Measurements from ENCODE around the gene SAFB.
"Not testable (repeated sequence)": the region's sequence is repeated elsewhere in the genome, so short reads cannot be mapped to it uniquely, and the experiment has no call there.

Gene SAFB

DNA sequence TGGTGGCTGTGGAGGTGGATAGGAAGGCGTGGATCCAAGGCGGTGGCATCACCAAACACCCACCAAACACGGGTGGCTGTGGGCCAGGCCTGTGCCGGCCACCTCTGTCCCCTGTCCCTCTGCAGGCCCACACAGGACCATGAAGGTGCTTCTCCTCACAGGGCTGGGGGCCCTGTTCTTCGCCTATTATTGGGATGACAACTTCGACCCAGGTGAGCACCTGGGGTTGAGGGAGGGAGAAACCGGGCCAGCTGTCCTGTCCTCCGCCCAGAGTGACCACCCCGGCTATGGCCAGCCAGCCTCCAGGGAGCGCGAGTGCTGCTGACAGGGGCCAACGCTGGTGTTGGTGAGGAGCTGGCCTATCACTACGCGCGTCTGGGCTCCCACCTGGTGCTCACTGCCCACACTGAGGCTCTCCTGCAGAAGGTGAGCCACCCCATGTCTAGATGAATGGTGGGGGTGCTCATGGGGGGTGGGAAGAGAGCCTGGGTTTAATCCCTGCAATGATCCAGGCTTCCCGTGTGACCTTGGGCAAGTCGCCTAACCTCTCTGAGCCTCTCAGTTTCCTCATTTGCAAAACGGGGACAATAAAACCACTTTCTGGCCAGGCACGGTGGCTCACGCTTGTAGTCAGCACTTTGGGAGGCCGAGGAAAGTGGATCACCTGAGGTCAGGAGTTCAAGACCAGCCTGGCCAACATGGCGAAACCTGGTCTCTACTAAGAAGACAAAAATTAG, 62.0 kb downstream of the SAFB start:
- no peak for DNase-seq (ENCODE audit: low read depth in 3 of 3)

DNA sequence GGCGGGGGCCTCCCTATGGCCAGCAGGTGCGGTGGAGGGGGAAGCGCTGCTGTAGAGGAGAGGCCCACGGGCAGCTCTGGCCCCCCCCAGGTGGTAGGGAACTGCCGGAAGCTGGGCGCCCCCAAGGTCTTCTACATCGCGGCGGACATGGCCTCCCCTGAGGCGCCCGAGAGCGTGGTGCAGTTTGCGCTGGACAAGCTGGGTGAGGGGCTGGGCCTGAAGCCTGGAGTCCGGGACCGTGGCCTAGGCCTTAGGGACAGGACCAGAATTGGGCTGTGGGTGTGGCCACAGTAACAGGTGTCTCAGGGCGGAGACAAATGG, 63.4 kb downstream of the SAFB start:
- DNase-seq (ENCODE audit: low read depth in 3 of 3): no peak

DNA sequence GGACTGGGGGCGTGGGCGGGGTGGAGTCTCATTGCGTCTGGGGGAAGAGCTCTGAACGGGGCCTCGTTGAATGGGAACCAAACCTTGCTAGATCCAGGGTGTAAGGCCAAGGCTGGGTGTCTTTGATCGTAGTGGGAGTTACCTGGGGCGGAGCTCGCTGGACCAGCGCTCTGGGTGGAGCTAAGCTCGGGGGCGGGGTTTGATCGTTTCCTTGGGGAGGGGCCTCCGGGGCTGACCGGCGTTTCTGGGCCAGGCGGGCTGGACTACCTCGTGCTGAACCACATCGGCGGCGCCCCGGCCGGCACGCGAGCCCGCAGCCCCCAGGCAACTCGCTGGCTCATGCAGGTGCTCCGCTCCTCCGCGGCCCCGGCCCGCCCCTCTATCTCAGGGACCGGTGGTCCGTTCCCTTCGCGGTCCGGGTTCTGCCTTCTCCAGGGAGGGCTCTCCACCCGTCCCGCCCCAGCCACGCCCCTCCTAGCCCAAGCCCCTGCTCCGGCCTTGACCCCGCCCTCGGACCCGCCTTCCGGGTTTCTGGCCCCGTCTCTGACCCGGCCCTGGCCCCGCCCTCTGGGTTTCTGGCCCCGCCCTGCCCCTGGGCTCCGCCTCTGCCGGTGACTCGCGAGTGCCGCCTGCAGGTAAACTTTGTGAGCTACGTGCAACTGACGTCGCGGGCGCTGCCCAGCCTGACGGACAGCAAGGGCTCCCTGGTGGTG, 63.9 kb downstream of the SAFB start:
- peak; percentile 97 to 100 (median 100) for DNase-seq (ENCODE audit: low read depth in 3 of 3)

DNA sequence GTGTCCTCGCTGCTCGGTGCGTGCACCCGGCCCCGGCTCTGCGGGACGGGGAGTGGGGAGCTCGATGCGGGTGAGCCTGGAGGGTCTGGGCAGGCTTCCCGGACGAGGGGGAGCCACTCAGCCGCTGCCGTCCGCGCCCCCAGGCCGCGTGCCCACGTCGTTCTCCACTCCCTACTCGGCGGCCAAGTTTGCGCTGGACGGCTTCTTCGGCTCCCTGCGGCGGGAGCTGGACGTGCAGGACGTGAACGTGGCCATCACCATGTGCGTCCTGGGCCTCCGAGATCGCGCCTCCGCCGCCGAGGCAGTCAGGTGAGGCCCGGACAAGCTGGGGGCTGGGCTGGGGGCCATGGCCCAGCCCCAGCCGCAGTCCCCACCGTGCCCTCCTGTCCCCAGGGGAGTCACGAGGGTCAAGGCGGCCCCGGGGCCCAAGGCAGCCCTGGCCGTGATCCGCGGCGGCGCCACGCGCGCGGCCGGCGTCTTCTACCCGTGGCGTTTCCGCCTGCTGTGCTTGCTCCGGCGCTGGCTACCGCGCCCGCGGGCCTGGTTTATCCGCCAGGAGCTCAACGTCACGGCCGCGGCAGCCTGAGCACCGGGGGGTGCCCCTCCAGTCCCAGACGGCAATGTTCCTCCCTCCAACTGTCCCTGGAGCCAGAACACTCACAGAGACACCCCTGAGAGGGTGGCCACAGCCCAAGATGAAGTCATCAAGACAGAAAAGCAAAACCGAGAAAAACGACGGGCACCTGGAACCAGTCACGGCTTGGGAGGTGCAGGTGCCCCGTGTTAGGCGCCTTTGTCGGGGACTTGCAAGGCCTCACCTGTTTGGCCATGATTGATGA, 64.7 kb downstream of the SAFB start:
- DNase-seq (ENCODE audit: low read depth in 3 of 3): no peak

DNA sequence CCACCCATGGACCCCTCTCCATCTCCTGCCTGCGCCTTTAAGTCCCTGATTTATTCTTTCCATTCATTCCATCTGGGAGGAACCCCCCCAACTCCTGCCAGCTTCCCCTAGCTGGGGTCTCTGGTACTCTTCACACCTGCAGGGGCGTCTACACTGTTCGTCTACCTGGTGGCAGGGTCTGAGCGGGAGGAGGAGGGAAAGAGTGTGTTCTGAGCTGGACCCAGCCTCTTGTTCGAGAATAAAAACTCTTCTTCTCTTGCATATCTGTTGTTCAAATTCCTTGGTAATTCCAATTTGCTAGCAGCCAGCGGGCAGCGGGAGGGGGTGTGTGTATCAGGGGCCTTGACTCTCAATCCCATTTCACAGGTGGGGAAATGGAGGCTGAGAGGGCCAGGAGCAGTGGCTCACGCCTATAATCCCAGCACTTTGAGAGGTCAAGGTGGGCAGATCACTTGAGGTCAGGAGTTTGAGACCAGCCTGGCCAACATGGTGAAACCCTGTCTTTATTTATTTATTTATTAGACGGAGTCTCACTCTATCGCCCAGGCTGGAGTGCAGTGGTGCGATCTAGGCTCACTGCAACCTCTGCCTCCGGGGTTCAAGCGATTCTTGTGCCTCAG, 65.5 kb downstream of the SAFB start:
- not testable (repeated sequence) for DNase-seq (ENCODE audit: low read depth in 3 of 3)

DNA sequence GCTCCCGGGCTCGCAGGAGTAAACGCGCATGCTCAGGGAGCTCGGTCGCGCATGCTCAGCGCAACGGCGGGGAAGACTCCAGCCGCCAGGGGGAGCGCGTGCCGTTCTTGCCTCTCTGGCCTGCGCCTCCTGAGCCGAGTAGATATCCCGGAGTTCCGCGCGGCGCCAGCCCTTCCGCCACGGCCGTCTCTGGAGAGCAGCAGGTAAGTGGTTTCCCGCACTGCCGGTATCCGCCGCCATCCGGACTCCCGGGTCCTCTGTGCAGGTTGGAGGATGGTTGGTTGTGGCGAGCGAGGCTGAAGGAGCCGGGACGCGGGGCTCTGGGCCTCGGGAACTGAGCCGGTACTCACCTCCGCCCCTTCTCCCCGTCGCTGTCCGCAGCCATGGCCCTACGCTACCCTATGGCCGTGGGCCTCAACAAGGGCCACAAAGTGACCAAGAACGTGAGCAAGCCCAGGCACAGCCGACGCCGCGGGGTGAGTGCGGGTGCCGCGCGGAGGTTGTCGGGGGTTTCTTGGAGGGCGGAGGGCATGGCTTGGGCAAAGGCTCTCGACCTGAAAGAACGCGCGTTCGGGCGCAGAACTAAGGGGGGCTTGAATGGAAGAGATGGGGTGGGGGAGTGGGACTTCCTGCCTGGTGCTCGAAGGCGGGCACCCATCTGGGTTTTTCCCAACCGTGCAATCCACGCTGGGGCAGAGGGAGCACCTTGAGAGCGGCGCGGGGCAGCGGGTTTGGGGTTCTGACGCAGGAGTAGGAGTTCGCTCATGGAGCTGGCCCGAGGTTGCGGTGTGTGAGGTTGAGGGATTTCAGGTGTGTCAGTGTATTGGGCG, 67.5 kb downstream of the SAFB start, which contains the start of gene RPL36:
Gene RPL36 (plus strand): TSS at position 171 of the 830 bp plus-strand sequence. CDS start 213 bp downstream, at position 384.
- peak; percentile 98 to 99 (median 98) for DNase-seq (ENCODE audit: low read depth in 3 of 3)

DNA sequence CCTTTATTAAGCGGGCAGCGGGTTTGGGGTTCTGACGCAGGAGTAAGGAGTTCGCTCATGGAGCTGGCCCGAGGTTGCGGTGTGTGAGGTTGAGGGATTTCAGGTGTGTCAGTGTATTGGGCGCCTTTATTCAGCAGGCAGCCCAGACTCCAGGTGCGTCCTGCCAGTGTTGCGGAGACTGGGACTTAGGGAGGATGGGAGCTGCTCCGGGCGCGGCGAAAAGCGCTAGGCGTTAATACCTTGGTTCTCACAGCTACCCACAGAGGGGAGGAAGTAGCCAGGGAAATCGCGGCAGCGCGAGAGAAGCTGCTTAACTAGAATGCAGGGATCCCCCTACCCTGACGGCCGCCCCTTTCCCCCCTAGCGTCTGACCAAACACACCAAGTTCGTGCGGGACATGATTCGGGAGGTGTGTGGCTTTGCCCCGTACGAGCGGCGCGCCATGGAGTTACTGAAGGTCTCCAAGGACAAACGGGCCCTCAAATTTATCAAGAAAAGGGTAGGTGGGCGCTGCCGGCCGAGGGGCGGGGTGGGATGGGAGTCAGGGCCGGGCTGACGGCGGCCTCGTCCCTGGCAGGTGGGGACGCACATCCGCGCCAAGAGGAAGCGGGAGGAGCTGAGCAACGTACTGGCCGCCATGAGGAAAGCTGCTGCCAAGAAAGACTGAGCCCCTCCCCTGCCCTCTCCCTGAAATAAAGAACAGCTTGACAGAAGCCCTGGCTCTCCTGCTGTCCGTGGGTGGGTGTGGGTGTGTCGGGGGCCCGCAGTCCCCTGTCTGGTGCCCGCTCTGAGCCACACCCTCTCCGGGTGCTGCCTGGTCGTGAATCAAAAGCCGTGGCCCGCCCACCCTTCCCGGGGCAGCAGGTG, 68.3 kb downstream of the SAFB start:
- peak in 1 of 3 donors; percentile 52 for DNase-seq (ENCODE audit: low read depth in 3 of 3)

DNA sequence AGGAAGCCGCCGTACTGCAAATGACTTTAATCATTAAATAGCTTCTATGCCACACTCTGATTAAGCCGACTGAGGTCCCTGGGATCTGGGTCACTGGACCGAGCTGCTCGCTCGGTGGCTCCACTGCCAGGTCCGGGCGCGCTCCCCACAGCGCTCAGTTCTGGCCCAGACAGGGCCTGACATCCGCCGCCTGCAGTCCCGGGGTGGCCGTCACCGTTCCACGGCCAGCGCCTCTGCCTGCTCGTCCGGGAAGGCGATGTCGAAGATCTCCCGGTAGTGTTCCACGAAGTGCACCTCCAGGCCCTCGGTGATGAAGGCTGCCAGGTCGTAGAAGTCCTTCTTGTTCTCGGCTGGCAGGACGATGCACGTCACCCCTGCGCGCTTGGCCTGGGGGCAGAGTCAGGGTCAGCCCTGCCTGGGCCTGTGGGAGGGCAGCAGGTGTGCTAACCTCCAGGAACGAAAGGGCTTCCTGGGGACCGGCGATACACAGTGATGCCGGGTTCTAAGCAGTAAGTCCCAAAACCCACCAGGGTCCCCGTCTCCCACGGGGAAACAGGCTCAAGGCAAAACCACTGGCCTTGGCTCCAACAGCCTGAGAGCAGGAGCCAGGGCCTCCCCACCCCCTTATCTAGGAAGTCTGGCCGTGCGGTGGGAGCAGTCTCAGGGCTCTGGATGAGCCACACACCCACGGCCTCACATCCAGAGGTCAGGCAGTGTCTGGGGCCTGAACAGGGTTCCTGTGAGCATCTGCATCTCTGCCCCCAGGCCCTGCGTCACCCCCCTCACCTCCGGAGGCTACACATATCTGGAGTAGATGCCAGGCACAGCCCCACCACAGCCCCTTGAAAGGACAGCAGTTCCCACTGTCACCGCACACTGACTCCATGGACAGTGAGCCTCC, 69.2 kb downstream of the SAFB start:
- no peak for DNase-seq (ENCODE audit: low read depth in 3 of 3)

DNA sequence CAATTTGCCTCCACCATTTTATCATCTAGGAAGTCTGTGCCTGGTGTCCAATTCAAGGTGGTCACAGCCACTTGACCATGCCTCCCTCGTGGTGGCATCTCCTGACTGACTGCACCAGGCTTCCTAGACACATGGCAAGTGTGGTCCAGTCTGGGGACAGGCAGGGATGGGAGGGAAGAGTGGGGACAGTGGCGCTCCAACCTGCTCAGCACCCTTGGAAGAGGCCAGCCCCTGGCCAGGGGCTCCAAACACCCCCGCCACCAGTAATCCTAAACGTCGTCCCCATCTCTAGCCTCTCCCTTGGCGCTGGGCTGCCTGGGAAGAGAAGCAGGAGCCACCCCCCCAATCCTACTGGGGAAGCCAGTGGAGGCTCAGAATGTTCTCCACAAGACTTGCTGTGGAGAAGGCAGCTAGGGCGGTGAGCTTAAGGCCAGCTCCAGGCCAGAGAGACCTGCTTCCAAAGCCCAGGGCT, 69.9 kb downstream of the SAFB start:
- DNase-seq (ENCODE audit: low read depth in 3 of 3): no peak

DNA sequence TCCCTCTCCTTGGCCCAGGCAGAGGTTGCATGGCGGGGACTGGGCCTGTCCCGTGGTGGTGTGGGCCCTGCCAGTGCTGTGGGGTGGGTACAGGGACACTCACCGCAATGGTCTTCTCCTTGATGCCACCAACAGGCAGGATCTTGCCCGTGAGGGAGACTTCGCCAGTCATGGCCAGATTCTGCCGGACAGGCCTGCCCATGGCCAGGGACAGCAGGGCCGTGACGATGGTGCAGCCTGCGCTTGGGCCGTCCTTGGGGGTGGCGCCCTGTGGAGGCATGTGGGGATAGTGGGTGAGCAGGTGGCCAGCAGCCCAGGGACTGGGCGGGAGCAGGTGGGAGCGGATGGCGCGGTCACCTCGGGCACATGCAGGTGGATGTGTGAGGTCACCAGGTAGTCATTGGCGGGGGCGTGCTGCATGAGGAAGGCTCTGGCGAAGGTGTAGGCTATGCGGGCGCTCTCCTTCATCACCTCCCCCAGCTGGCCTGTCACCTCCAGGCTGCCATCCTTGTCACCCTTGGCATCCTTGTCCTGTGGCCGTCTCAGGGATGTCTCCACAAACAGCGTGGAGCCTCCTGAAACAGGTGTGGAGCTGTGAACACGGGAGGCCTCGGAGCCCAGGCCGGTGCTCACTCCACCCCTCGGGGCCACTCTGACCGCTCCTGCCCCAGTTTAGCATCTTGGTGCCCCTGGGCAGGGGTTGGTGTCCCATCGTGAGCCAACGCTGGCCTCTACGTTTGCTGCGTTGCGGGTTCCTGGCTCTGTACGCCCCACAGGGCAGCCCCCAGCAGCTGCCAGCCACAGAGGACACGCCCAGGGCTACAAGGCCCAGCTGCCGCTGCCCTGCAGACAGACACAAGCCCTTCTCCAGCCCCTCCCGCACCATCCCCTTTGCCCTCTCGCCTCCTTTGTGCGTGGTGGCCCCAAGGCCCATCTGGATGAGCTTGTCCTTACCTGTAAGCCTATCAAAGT, 70.6 kb downstream of the SAFB start:
- no peak for DNase-seq (ENCODE audit: low read depth in 3 of 3)

DNA sequence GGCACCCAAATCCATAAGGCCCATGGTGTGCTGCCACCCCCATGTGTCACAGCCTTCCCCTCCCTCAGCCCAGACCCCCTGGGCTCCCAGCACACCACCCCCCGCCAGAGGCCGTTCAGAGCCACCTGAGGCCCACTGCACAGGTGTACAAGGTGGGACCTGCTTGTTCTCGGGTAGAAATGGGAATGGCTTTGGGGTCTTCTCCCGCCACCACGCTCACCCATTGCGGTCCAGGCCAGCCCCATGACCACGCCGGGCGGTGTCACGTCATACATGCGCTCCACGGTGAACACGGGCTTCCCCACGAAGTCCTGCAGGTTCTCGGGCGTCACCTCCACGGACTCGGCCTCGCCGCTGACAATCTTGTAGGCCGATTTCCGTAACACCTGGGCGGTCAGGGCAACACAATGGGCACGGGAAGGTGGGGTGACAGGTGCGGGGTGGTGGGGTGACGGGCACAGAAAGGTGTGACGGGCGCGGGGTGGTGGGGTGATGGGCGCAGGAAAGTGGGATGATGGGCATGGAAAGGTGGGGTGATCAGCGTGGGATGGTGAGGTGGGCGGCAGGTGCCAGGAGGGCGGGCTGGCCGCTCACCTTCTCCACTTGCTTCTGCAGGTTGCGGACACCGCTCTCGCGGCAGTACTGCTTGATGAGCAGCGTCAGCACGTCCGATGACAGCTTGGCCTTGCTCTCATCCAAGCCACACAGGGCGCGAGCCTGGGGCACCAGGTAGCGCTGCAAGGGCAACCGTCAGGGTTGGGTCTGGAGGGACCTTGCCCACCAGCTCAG, 71.5 kb downstream of the SAFB start:
- no peak for DNase-seq (ENCODE audit: low read depth in 3 of 3)

DNA sequence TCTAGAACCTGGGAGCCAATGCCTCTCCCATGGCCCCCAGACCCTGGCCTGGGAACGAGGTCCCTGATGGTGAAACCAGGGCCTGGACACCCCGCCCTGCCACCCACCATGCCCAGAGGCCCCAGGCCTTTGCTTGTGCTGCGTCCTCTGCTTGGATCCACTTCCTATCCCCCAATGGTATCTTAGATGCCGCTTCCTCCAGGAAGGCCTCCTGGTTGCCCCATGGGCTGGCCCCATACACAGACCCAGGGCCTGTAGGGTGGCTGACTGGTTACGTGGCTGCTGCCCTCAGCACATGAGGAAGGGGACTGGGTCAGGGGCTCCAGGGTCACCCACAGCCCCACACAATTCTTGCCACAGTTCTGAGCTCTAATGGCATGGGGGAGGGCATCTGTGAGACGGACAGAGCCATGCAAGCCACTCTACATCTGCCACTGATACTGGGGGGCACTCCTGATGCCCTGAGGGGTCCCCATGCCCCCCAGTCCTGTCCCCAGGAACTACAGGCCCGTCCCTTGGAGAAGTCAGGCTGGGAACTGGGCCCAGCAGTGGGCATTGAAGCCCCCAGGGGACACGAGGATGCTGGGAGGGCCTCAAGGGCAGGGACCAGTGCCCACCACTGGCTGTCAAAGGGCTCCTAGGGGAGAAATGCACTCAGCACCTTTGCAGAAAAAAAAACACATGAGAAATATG, 72.2 kb downstream of the SAFB start:
- no peak for DNase-seq (ENCODE audit: low read depth in 3 of 3)

DNA sequence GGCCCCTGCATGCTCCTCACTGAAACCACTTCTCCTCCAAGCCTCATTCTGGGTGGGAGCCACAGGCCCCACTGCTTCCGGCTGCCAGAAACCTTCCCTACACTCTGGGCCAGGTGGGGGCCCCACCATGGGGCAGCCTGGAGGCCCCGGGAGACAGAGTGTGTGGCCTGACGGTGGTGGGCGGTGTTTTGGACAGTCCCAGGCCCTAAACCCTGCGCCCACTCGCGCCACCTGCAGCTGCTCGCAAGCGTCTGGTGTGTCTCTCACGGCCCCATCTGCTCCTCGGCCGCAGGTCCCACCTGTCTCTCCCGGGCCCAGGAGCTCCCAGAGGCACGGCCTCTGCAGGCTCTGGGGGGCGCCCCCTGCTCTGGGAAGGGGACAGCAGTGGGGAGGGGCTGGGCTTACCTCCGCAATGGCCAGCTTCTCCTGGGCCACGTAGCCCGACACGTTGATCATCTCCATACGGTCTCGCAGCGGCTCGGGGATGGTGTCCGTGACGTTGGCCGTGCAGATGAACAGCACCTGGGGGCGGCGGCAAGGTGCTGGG, 72.8 kb downstream of the SAFB start:
- DNase-seq (ENCODE audit: low read depth in 3 of 3): no peak

DNA sequence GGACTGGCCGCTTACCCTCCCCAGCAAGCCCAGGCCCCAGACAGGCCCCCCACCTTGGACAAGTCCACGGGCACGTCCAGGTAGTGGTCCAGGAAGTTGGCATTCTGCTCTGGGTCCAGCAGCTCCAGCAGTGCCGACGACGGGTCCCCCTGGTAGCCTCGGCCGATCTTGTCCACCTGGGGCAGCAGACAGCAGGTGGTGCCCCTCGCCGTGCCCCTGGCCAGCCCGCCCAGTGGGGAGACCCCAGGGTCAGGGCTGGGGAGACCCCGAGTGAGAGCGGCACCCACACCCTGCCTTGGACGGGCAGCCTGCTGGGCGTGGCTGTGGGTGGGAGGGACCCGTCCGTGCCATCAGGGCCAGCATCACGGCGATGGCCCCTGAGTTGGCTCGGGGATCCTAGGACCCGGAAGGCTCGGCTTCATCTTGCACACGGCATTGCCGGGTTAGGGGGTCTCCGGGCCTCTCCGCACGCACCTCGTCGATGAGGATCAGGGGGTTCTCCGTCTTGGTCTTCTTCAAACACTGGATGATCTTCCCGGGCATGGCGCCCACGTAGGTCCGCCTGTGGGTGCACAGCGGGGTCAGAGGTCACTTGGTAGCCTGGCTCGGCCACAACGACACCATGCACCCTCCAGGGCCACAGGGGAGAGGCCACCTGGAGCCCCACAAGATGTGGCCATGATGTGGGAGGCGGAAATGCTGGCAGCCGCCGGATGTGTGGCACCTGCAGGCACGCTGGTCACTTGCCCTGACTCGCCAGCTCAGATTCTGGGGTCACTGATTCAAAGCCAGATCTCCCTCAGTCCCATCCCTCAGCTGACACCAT, 73.5 kb downstream of the SAFB start:
- DNase-seq (ENCODE audit: low read depth in 3 of 3): no peak

Measured in stimulated activated CD4-positive, alpha-beta T cell treated with anti-CD3 and anti-CD28 coated beads, TNF-alpha, amount 100 ng/mL, for 48 hours (primary cell).